ENCODE measurements around the gene ACOT8.
A peak's percentile ranks its signal among the peaks of the same experiment; 100 is the strongest.
"Not testable (repeated sequence)": the region's sequence is repeated elsewhere in the genome, so short reads cannot be mapped to it uniquely, and the experiment has no call there.

Gene ACOT8

DNA sequence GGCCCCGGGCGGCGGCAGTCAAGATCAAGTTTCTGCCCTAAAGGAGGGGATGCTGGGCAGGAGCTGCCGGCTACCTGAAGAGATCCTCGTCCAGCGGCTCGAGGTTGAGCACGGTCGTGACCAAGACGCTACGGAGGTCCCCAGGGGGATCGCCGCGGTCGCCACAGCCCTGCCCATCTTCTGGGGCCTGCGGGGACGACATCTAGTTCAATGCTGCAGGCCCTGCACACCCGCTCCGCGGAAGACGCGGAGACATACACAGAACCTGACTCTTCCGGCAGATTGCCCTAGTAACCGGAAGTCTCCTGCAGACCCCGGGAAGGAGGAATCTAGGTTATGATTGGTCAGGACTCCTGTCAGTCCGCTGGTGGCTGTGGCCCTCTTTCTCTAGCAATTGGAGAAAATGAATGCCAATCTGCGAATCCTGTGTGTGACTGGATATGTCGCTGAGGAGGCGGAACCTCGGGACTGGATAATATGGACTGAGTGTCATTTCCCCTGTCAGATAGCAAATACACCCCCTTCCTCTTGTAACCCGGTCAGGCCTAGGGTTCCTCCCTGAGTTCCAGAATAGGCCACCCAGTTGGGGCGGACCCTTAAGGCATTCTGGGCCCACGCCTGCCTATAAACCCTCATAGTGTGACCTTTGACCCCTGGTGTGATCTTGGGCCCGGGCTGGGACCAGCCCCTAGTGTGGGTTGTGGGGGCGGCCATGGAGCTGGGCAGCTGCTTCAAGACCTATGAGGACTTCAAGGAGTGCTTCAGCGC is at the start of gene ACOT8, which contains the start of gene ZSWIM3:
TSS of gene ACOT8 (minus strand) at position 279 of the 768 bp plus-strand sequence. CDS start at position 202, 77 bp downstream.
TSS of gene ZSWIM3 (plus strand) at position 501 of the 768 bp plus-strand sequence. CDS start at position 713, 212 bp downstream.
- peak; percentile 100 for DNase-seq (ENCODE audit: low spot score)

DNA sequence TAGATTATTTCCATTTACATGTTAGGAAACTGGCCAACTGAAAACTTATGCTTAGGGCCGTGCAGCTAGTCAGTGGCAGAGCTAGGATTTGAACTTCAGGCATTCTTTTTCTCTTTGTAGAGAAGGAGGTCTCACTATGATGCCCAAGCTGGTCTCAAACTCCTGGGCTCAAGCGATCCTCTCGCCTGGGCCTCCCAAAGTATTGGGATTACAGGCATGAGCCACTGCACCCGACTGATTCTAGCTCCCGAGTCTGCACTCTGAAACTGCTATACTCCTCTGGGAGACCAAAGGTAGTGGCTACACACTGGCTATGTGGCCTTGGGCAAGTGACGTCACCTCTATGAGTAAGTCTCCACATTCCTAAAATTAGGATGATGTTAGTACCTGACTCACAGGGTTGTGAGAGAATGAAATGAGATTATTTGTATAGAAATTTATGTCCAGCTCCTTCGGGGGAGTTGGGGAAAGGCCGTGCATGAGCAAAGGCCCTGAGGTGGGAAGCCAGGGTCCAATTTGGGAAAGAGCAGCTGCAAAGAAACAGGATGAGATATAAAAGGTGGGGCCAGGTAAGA is 48.4 kb upstream of the ACOT8 start:
- DNase-seq (ENCODE audit: low spot score): no peak

DNA sequence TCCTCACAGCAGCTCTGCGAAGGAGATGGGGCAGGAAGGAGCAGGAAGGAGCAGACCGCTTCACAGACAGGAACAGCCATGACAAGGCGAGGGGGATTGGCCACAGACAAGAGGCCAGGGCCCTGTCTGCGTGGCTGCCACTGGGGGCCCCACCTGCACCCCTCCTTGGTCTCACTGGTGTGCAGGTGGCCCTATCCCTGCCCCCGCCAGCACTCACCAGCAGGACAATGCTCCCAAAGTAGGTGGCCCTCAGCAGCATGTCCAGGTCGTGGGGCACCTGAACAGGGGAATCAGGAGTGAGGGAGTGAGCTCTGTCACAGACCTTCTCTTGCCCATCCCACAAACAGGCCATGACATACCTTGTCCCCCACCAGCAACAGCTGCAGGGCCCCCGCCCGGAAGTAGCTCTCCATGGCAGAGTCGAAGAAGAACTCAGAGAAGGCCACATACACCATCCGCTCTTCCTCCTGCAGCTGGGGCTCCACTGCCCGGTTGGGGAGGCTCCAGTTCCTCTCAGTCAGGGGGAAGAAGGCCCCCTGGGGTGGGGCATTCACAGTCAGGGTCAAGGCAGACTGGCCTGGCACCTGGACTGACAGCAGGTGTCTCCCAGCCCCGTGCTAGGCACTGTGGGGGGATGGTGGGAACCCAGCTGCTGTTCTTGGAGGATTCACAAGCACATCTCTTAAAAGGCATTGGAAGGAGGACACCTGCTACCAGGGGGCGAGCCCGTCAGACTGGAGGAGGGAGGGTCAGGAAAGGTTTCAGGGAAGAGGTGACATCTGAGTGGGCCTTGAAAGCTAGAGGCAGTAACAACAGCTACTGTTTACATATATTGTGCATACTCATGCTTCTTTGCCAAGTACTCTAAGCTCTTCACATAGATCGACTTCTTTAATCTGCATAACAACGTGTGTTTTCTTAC is 47.7 kb upstream of the ACOT8 start:
- DNase-seq (ENCODE audit: low spot score): no peak

DNA sequence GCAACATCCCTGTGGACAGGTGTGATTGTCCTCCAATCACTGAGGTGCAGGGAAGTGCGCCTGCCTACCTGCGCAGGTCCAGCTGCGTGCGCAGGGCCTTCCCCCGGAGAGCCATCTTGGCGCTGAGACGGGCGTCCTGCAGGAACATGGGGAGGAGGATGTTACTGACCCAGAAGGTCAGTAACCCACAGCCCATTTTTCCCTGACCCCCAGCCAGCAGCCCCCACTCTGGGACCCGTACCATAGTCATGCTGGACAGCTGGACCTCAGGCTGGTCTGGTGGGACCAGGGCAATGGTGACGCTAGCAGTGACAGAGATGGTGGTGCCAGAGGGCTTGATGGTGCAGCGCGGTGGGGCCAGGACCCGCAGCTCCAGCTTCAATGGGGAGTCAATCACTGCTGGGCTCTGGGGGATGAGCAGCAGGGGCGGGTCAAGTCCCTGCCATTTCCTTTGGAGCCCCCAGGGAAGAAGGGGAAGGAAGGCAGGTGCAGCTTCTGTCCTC is 45.1 kb upstream of the ACOT8 start:
- no peak for DNase-seq (ENCODE audit: low spot score)

DNA sequence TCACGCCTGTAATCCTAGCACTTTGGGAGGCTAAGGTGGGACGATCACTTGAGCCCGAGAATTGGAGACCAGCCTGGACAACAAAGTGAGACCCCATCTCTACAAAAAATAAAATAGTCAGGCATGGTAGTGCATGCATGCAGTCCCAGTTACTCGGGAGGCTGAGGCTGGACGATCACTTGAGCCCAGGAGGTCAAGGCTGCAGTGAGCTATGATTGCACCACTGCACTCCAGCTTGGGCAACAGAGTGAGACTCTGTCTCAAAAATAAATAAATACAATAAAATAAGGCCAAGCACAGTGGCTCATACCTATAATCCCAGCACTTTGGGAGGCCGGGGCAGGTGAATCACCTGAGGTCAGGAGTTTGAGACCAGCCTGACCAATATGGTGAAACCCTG is 44.1 kb upstream of the ACOT8 start:
- not testable (repeated sequence) for DNase-seq (ENCODE audit: low spot score)

DNA sequence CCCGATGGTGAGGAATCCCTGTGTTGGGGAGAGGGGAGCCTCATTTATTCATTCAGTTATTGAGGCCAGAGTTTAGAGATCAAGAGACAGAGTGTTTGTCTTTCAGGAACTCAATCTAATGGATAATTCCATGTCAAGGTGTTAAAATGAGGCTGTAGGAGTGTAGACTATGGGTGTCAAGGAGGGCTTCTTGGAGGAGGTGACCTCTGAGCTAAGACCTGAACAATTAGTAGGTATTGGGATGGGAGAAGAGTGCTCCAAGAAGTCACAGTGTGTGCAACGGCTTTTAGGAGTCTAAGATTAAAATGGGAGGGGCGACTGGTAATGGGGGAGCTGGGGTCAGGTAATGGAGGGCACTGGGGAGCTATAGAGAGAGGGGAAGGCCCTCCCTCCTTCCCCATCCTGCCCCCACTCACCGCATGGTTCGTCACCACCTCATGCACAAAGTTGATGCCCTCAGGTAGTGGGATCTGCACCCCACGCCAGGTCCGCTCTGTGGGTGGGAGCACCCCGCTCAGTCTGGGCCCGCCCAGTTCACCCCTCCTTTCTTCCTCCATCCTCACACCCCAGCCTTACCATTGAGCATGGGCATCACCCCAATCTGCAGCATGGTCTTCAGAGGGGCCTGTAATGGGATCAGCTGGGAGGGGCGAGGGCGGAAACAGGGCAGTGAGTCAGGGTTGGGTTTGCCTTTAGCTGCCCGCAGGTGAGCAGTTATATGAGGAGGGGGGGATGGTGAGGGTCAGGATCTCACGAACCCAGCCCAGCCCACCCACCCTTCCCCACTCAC is 42.0 kb upstream of the ACOT8 start:
- DNase-seq (ENCODE audit: low spot score): no peak

DNA sequence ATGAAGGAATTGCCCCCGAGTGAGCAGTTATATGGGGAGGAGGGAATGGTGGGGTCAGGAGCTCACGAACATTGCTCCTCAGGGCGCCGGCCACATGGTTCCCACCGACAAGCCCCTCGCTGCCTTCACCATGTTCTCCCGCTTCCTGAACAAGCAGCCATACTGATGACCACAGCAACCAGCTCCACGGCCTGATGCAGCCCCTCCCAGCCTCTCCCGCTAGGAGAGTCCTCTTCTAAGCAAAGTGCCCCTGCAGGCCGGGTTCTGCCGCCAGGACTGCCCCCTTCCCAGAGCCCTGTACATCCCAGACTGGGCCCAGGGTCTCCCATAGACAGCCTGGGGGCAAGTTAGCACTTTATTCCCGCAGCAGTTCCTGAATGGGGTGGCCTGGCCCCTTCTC is 41.1 kb upstream of the ACOT8 start:
- DNase-seq (ENCODE audit: low spot score): no peak

DNA sequence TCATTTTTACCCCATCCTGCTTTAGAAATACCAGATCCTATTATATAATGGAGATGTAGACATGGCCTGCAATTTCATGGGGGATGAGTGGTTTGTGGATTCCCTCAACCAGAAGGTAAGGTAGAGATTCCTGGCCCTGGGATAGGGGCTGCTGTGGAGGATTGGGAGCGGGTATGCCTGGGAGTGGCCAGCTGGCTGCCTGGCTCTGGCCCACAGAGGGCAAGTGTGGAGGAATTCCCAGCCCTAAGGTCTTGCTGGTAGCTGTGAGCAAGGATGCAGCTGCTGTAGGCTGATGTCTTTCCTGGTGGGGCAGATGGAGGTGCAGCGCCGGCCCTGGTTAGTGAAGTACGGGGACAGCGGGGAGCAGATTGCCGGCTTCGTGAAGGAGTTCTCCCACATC is 40.5 kb upstream of the ACOT8 start:
- no peak for DNase-seq (ENCODE audit: low spot score)

DNA sequence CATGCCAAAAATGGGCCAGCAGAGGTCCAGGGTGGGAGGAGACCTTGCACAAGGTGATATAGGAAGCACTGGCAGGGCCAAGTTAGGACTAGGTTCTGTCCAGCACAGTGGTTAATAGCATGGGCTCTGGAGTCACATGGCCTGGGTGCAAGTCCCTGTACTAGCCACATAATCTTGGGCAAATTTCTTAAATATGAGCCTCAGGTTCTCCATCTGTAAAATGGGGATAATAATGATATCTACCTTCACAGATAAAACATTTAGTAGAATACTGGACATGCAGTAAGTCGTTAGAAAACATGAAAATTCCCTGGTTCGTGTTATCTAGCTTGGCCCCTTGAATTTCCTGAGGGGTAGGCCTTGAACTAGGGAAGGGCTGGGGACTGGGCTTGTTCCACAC is 40.1 kb upstream of the ACOT8 start:
- no peak for DNase-seq (ENCODE audit: low spot score)

DNA sequence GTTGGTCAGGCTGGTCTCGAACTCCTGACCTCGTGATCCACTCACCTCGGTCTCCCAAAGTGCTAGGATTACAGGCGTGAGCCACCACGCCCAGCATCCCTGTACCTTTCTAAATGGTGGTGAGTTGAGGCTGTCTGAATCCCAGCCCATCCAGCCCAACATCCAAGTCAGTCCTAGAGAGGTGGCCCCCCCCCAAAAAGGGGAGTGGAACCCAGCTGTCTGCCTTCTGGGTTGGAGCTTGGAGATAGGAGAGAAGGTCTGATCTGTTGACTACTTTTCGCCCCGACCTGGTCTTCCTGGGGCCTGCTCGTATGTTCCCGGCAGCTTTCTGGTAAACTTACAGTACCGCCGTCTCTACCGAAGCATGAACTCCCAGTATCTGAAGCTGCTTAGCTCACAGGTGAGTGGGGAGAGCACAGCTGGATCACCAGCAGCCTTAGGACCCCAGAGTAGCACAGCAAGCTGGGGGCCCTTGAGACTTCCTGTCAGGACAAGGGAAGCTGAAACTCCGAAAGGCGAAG is 39.5 kb upstream of the ACOT8 start:
- no peak for DNase-seq (ENCODE audit: low spot score)

DNA sequence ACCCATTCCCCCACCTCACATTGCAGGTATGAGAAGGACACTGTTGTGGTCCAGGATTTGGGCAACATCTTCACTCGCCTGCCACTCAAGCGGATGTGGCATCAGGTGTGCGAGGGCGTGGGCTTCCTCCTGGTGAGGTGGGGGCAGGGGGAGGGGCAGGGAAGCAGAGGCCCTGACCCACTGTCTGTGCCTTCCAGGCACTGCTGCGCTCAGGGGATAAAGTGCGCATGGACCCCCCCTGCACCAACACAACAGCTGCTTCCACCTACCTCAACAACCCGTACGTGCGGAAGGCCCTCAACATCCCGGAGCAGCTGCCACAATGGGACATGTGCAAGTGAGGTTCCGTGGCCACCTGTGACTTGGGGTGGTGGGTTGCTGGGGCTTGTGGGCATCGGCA is 37.6 kb upstream of the ACOT8 start:
- DNase-seq (ENCODE audit: low spot score): no peak

DNA sequence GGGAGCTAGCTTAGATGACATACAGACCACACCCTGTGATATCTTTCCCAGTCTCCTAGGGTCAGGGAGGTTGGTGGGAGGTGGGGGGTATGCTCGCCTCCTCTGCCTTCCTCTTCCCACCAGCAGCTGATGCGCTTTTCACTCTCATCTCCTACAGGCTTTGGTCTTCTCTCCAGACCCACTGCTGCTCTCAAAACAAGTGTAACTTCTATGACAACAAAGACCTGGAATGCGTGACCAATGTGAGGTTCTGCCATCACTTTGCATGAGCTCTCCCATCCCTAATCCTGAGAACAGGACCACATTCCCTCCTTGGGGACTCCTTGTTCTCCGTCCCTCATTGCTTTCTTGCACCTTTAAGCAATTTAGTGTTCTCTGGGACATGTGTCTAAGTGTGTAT is 36.6 kb upstream of the ACOT8 start:
- no peak for DNase-seq (ENCODE audit: low spot score)

DNA sequence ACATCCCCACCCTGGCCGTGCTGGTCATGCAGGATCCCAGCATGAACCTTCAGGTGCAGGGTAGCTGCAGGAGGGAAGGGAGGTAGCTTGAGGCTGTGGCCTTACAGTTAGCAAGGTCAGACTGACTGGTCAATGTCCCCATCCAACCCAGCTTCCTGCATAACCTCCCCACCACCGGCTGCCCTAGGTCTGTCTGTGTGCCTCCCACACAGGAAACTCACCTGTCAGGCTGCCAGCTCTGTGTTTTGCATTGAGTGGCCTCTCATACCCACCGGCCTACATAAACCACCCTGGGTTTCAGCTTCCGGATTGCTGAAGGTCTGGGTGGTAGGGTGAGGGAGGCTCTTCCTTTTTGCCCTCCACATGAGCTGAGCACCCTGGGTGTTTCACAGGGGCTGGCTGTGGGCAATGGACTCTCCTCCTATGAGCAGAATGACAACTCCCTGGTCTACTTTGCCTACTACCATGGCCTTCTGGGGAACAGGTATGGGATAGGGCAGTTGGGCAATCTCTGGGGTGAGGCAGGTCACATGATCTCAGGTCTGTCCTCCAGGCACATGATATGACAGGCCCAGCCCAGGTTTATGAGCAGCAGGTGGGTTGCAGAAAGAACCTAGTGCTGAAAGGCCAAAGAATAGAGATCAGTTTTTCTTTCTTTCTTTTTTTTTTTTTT is 35.8 kb upstream of the ACOT8 start:
- peak; percentile 33 for DNase-seq (ENCODE audit: low spot score)

DNA sequence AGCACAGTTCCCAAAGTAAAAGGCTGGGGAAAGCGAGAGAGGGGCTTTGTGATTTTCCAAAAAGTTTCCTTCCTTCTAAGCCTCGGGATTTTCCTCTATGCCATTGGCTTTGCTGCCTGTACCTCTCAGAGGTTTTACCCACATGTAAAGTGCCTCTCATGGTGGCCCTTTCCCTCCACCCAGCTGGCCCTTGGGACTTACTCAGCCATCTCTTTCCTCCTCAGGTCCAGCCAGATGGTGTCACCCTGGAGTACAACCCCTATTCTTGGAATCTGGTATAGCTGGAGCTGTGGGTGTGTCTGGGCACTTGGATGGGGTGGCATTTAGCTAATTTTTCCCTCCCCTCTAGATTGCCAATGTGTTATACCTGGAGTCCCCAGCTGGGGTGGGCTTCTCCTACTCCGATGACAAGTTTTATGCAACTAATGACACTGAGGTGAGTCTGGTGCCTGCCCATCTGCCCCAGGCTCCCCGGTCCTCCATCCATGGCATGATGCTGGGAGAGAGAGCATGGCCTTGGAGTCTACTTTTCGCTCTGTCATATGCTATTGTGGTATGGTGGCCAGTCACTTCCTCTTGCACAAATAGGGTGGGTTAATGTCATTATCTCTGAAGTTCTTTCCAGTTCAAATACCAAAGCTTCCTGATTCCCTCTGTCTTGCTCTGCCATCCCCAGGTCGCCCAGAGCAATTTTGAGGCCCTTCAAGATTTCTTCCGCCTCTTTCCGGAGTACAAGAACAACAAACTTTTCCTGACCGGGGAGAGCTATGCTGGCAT is 35.0 kb upstream of the ACOT8 start:
- DNase-seq (ENCODE audit: low spot score): no peak

DNA sequence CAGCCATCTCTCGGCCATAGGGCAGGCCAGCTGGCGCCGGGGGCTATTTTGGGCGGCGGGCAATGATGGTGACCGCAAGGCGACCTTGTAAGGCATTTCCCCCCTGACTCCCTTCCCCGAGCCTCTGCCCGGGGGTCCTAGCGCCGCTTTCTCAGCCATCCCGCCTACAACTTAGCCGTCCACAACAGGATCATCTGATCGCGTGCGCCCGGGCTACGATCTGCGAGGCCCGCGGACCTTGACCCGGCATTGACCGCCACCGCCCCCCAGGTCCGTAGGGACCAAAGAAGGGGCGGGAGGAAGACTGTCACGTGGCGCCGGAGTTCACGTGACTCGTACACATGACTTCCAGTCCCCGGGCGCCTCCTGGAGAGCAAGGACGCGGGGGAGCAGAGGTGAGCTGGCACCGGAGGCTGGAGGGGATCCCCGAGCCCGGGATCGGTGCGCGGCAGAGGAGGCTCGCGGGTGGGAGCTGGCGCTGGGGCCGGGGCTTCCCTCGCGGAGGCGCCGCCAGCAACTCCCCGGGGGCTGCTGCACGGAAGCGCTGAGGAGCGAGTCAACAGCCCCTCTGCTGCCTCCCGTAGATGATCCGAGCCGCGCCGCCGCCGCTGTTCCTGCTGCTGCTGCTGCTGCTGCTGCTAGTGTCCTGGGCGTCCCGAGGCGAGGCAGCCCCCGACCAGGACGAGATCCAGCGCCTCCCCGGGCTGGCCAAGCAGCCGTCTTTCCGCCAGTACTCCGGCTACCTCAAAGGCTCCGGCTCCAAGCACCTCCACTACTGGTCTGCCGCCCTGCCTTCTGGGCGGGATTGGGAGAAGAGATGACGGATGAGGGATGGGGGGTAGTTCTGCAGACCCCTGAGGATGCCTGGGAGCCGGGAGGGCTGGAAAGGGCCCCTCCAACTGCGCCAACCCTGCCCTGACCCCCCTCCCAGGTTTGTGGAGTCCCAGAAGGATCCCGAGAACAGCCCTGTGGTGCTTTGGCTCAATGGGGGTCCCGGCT is 34.1 kb upstream of the ACOT8 start, which contains the start of the genes CTSA and NEURL2:
TSS of gene CTSA (plus strand) at position 351 of the 999 bp plus-strand sequence. CDS start at position 585, 234 bp downstream.
TSS of gene NEURL2 (minus strand) at position 224 of the 999 bp plus-strand sequence. CDS start at position 7, 217 bp downstream.
- peak; percentile 81 for DNase-seq (ENCODE audit: low spot score)

DNA sequence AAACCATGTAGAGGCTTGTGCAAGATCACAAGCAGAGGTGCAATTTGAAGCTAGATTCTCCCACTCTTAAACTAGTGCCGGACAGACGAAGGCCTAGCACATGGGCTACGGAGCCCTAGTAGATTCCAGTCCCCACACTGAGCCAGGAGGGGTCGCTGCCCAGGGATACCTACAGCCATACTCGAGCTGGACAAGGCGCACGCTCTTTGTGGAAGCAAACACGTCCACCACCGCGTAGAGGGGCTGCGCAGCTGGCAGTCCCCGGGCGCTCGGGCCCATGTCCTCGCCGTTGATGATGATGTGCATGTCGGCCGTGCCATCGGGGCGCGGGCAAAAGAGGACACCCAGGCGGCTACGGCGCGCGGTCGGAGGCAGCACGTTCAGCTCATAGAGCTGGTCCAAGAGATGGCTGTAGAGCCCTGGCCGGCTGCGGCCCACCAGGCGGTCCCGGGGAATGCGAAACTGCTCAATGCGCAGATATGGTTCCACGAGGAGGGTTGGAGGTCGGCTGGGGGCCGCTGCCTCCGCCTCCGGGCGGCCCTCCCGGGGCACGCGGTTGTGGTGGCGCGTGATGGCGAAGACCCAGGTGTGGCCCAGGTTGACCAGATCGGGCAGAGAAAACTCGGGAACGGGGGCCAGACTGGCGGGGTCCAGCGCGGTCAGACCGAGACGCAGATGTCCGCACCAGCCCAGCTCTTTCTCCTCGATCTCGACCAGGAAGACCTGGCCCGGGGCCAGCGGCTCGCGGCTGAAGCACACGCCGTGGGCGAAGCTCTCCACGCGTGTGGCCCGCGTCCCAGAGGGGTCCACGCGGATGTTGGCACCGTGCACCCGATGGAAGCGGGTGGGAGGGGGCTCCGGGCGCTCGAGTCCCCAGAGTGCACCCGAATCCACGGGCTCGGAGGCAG is 33.1 kb upstream of the ACOT8 start:
- peak; percentile 25 for DNase-seq (ENCODE audit: low spot score)

DNA sequence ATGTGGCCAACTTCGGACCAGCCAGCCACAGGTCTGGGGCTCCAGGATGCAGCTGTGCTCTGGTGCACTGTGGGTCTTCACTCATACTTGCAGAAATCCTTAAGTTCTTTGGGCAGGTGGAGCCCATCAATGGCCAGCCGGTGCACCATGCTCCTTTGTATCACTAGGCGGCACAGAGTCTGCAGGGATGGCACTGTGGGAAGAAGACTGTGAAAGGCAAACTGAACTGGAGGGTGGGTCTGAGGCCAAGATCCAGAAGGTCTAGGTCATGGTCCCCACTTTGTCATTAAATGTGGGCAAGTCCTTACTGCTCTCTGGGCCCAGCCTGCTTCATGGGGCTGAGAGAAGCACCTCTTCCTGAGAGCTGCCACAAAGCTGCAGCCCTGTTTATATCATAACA is 31.5 kb upstream of the ACOT8 start:
- no peak for DNase-seq (ENCODE audit: low spot score)

Measured in CD4-positive, alpha-beta T cell treated with Interleukin-6 at 100 ng/mL for 8 hours (primary cell).